GM12864 (cell line): ENCODE measurements around the gene SRRM5.

ENCODE experiments used
- DNase-seq: peaks from one replicate; pipeline ENCODE4 v3.0.0-alpha.2; 2011; ENCODE audit warnings: low read depth
- H3K4me3 ChIP-seq: 2 replicates; pipeline ENCODE4 v1.5.1; 2011; ENCODE audit warnings: mild to moderate bottlenecking, low read depth, low read length, control low read depth
- TF ChIP-seq, protein P1 (sequence below): IDR thresholded peaks from 2 replicates; pipeline ENCODE4 v1.5.1; 2011; ENCODE audit warnings: low read depth, mild to moderate bottlenecking, moderate library complexity, low read length, control low read depth, inconsistent platforms; ENCODE audit errors: missing control alignments

SRRM5 gene

DNA sequence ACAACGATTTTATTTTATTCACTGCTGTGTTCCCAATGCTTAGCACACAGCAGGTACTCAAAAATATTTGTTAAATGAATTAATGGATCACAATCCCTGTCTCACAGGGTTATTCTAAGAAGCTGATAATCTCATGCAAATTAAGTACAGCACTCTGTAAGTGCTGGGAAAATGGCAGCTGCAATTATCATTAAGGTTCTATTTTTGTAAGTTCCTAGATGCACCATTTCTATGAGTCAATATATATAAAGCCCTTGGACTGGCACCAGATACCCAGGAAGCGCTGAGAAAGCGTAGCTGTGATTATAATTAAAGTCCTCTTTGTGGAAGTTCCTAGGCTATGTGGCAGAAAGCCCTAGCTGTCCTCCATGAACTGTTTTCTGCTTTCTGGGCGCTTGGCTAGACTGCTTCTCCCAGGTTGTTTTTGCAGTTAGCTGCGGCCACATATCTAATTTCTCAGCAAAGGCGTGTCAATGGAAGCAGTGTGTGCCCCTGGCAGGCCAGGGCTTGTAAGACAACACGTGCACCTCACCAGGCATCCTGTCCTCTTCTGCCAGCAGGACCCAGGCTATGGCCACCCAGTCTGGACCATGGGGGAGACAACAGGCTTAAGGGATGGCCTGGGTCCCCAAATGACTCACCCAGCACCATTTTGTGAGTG lies 5.2 kb upstream of the SRRM5 start:
- TF ChIP-seq, protein P1, sequence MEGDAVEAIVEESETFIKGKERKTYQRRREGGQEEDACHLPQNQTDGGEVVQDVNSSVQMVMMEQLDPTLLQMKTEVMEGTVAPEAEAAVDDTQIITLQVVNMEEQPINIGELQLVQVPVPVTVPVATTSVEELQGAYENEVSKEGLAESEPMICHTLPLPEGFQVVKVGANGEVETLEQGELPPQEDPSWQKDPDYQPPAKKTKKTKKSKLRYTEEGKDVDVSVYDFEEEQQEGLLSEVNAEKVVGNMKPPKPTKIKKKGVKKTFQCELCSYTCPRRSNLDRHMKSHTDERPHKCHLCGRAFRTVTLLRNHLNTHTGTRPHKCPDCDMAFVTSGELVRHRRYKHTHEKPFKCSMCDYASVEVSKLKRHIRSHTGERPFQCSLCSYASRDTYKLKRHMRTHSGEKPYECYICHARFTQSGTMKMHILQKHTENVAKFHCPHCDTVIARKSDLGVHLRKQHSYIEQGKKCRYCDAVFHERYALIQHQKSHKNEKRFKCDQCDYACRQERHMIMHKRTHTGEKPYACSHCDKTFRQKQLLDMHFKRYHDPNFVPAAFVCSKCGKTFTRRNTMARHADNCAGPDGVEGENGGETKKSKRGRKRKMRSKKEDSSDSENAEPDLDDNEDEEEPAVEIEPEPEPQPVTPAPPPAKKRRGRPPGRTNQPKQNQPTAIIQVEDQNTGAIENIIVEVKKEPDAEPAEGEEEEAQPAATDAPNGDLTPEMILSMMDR: no peak
- no peak for DNase-seq

DNA sequence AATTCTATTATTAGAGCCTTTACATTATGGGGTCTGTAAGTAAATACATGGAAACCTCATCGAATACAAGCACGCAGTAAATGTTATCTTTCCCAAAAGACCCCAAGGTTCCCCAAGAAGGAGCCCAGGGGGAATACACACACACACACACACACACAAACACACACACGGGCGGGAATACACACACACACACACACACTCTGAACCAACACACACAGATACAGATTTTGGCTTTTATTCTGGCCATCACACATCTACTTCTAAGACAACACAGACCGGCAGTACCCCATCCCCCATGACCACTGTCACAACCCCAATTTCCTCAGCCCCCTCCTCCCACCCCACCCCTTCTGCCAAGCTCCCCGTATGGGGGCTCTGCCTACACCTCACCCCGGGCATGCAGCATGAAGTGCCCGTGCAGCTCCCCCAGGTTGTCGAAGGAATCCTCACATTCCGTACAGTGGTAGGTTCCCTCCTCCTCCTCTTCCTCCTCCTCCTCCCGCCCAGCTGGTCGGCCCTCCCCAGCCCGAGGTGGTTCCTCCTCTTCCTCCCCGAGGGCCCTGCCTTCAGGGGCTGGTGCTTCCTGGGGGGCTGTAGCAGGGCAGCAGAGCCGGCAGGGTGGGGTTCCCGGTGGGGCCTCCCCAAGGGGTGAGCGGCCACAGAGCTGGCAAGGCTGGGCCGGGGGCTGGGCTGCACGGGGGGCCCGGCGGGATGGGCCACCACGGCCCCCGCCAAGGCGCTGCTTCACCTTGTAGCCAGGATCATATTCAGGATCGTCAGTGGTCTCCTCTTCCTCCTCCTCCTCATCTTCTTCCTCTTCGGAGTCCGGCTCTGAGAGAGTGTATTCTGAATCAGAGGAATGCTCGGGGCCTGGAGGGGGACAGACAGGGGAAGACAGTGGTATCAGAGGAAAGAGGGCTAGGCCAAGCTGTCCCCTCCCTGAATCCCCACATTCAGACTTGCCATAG lies 4.4 kb upstream of the SRRM5 start:
- DNase-seq: no peak
- no peak overlapping the region for H3K4me3 ChIP-seq
- TF ChIP-seq, protein P1: no peak

More for the DNA sequence above, 5.2 kb upstream of the SRRM5 start:
- no peak overlapping the region for H3K4me3 ChIP-seq

DNA sequence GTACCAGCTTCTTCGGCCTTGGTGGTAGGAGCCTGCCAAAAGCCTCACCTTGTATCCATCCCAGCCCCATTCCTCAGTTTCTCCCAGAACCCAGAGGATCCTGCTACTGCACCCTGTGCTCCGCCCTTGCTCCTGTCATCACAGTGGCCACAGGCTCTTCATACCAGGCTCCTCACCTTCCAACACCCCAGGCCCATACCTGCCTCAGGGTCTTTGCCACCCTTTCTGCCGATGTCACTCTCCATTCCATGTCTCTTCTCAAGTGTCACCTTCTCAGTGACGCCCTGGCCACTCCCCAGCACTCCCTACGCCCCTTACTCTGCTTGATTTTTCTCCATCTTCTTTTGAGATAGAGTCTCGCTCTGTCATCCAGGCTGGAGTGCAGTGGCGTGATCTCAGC lies 2.0 kb upstream of the SRRM5 start:
- no peak overlapping the region for H3K4me3 ChIP-seq
- TF ChIP-seq, protein P1: no peak
- DNase-seq: no peak

DNA sequence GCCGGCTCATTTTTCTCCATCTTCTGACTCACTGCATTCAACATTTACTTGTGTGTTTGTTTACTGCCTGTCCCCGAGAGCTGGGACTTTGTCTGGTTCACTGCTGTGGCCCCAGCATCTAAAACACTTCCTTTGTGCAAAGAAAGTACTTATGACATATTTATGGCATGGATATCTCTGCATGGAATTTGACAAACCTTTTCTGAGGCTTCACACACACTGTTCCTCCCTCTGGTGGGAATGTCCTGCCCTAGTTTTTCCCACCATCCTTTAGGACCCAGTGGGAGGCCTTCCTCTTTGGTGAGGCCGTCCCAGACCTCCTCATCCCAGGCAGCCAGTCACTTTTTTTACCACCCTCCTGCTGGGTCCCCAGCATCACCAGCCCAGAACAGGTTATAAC lies 1.4 kb upstream of the SRRM5 start:
- no peak overlapping the region for H3K4me3 ChIP-seq
- TF ChIP-seq, protein P1: no peak

DNA sequence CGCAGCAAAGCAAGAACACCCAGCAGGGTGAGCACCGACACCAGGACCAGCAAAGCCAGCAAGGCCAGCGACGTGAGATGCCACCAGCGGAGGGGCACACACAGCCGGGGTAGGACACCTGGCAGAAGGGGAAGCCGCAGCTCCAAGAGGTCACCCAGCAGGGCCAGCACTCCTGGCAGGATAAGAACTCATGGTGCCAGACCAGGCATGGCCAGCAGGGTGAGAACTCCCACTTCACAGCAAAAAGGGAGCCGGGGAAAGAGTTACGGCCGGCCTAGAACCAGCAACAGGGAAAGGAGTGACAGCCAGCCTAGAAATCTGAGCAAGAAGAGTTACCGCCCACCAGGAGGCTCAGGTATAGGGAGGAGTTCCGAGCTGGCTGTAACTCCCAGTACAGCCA lies 486 bp downstream of the SRRM5 start:
- H3K4me3 ChIP-seq: no peak overlapping the region
- TF ChIP-seq, protein P1: no peak
- DNase-seq: no peak

More for the DNA sequence above, 1.4 kb upstream of the SRRM5 start:
- DNase-seq: no peak

DNA sequence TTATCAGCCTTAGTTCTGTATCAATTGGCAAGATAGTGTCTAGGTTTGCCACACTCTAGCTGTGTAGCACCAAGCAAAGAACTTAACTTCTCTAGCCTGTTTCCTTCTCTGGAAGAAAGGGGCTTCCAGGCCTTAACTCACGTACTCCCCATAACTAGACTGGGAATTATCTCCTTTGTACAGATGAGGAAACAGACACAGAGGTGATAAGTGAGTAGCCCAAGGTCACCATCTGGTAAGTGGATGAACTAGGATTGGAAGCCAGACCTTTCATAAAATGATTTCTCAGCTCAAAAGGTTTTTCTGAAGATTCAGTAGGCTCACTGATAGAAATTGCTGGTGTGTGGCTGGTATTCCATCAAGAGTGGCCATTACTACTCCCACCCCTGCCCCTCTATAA lies 4.4 kb downstream of the SRRM5 start:
- TF ChIP-seq, protein P1: no peak
- H3K4me3 ChIP-seq: no peak overlapping the region
- DNase-seq: no peak
